Stromal cell of bone marrow (primary cell): ENCODE measurements around the gene JUNB.

Experiments used
- DNase-seq: peaks from one replicate; pipeline ENCODE4 v3.0.0-alpha.2; 2012; ENCODE audit warnings: low read depth

The JUNB gene

DNA sequence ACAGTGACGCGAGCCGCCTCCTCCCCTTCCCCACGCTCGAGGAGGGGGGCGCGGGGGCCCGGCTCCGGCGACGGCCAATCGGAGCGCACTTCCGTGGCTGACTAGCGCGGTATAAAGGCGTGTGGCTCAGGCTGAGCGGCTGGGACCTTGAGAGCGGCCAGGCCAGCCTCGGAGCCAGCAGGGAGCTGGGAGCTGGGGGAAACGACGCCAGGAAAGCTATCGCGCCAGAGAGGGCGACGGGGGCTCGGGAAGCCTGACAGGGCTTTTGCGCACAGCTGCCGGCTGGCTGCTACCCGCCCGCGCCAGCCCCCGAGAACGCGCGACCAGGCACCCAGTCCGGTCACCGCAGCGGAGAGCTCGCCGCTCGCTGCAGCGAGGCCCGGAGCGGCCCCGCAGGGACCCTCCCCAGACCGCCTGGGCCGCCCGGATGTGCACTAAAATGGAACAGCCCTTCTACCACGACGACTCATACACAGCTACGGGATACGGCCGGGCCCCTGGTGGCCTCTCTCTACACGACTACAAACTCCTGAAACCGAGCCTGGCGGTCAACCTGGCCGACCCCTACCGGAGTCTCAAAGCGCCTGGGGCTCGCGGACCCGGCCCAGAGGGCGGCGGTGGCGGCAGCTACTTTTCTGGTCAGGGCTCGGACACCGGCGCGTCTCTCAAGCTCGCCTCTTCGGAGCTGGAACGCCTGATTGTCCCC, at the start of gene JUNB:
Gene JUNB, plus strand, starts transcription at position 142 of the 706 bp plus-strand sequence. Its CDS starts 286 bp downstream, at position 428.
- DNase-seq: peak; percentile 95

DNA sequence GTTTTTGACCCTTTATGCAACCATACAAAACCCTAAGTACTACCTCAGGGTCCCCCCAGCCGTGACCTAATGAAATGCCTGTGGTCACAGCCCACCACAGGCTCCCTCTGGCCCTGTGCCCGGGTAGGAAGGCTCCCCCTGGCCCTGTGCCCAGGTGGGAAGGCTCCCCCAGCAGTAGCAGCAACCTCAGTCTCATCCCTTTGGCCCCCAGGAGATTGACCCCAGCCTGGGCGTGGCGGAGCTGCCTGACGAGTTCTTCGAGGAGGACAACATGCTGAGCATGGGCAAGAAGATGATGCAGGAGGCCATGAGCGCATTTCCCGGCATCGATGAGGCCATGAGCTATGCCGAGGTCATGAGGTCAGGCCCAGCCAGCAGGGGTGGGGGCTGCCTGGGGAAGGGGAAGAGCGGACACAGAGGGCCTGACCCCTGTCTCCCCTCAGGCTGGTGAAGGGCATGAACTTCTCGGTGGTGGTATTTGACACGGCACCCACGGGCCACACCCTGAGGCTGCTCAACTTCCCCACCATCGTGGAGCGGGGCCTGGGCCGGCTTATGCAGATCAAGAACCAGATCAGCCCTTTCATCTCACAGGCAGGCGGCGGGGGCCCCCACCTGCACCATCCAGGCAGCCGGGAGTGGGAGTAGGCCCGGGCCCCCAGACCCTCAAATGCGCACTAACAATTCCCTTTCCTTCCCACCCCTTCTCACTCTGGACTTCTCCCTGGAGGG, 46.0 kb upstream of the JUNB start:
- no peak for DNase-seq

DNA sequence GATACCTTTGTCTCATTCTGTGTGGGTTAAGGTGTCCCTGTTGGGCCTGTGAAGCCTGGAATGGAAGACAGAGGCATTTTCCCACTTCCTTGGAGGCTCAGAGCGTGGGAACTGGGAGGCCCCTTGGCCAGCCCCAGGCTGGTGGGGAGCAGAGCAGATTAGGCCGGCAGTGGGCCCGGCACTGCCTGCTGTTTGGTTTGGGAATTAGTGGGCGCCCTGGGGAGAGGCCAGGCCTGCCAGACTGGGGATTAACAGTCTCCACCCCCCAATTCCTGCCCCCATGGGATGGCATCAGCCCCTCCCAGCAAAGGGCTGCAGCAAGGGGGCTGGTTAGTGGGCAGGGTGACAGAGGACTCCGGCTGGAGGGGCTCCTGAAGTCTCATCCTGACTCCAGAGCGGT, 42.8 kb upstream of the JUNB start:
- DNase-seq: no peak

DNA sequence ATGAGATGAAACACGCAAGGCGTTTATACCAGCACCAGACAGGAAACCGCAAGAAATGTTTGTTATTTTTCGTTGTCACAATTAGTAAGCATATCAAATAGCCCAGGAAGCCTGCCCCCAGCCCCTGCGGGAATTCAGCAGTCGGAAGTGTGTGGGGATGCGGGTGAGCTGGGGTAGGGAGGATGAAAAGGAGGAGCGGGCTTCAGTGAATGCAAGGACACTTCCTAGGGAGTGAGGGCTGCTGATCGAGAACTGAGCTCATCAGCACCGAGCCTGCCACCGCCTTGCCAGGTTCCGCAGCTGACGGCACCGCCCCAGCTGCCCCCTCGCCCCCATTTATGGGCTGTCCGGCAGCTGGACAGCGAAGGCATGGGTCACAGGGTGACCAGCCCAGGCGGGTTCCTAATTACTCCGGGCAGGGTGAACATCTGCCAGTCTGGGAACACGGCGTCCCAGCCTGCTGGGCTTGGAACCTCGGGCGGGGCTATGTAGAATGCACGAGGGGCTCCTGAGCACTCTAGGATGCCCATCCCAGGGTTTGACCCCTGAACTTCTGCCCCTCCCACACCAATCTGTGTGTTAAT, 41.3 kb upstream of the JUNB start:
- no peak for DNase-seq

DNA sequence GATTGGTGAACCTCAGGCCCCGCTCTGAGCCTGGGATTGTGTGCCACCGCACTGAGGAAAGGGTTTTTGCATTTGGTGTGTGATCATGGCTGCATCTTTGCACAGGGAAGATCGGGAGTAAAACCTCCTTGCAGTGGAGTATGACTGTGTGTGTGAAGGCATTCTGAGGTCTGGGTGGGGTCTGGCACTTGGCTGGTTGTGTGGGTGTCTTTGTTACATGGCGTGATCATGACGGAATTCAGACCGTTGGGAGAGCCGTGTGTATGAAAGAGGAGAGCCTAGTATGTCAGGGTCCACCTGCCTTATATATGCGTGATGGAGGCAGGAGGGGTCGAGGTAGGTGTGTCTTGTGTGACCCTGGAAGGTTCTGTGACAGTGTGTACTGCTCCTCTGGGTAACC, 40.4 kb upstream of the JUNB start:
- DNase-seq: no peak

DNA sequence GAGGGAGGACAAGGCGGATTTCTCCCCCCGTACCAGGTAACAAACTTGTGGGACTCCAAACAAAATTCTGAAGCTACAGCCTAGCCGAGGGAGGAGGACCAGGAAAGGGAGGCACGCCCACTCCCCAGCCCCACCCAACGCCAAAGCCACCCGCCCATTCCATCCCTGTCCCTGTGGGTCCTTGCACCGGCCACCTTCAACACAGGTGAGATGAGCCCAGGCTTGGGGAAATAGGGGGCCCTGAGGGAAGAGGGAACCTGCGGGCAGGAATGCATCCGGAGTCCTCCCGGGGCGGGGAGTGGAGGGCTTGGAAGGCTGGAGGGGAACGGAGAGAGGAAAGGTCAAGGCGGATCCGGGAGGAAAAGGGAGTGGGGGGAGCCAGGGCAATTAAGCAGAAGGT, 39.7 kb upstream of the JUNB start, which contains the start of gene BEST2:
Gene BEST2, plus strand, starts transcription at position 157 of the 400 bp plus-strand sequence. CDS start 802 bp downstream, outside the sequence.
- no peak for DNase-seq

DNA sequence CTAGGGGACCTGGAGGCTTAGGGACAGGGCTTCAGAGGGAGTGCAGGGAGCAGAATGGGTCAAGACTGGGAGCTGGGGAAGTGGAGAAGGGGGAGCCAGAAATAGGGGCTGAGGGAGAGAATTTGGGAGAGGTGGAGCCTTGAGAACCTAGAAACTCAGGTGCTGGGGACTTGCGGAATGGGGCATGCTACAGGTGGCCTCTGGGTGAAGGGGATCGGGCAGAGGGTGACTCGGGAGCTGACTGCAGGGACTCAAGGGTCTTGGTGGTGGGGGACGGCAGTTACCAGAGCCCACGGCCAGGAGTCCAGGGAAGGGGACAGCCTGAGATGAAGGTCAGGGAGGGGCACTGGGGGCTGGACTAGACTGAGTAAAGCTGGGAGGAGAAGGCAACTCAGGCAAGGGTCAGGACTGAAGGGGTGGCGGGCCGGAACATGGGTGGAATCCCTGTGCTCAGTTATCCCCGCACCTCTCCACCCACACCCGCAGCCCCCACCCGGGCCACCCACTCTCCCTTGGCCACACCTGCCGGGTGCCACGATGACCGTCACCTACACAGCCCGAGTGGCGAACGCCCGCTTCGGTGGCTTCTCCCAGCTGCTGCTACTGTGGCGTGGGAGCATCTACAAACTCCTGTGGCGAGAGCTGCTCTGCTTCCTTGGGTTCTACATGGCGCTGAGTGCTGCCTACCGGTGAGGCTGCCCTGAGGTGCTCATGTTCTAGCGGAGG, 39.1 kb upstream of the JUNB start:
- DNase-seq: no peak

DNA sequence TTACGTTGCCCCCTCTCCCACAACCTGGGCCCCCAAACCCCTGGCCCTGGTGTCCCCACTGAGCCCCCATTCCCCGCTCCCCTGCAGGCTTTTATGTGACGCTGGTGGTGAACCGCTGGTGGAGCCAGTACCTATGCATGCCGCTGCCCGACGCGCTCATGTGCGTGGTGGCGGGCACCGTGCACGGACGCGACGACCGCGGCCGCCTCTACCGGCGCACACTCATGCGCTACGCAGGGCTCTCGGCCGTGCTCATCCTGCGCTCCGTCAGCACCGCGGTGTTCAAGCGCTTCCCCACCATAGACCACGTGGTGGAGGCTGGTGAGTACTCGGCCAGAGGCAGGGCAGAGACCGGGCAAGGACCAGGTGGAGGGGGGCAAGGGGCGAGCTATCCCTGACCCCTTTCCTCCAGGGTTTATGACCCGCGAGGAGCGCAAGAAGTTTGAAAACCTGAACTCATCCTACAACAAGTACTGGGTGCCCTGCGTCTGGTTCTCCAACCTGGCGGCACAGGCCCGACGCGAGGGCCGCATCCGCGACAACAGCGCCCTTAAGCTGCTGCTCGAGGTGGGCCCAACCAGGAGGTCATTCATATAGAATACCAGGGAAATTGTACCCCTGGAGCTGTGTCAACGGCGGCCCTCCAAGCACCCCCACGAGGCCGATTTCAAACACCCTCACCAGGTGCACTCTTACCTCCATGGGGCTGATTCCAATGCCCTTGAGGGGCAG, 36.7 kb upstream of the JUNB start:
- no peak for DNase-seq

DNA sequence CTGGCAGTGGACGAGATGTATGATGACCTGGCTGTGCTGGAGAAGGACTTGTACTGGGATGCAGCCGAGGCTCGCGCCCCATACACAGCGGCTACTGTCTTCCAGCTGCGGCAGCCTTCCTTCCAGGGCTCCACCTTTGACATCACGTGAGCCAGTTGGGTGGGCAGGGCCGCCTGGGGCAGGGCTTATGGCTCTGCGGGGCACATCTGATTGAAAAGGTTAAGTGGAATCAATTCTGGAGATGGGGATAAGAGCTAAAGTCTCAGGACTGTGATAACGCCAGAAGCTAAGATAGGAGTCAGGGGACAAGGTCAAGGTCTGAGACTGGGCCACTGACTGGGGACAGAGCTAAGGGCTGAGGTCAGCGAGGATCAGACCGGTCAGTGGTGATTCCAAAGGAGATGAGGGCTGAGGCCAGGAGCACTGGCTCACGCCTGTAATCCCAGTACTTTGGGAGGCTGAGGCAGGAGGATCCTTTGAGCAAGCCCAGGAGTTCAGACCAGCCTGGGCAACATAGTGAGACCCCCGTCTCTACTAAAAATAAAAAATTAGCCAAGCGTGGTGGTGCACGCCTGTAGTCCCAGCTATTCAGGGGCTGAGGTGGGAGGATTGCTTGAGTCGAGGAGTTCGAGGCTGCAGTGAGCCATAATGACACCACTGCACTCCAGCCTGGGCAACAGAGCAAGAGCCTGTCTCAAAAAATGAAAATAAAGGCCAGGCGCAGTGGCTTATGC, 35.0 kb upstream of the JUNB start:
- DNase-seq: no peak

DNA sequence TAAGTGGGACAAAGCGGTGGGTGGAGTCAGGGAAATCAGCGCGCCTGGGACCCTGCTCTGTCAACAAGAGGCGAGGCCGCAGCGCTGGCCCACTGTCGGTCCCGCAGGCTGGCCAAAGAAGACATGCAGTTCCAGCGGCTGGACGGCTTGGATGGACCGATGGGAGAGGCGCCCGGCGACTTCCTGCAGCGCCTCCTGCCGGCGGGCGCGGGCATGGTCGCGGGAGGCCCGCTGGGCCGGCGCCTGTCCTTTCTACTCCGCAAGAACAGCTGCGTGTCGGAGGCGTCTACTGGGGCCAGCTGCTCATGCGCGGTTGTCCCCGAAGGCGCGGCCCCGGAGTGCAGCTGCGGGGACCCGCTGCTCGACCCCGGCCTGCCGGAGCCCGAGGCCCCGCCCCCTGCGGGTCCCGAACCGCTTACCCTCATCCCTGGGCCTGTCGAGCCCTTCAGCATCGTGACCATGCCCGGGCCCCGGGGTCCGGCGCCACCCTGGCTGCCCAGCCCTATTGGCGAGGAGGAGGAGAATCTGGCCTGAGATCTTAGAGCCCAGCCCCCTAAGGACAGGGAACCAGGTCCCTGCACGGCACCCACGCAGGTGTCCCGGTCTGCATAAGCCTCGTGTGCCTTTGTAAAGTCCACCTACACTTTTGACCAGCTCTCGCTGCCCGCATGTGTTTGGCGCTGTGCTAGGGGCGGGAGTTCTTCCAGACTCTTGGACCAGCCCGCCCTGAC, 33.6 kb upstream of the JUNB start:
- DNase-seq: peak; percentile 37

DNA sequence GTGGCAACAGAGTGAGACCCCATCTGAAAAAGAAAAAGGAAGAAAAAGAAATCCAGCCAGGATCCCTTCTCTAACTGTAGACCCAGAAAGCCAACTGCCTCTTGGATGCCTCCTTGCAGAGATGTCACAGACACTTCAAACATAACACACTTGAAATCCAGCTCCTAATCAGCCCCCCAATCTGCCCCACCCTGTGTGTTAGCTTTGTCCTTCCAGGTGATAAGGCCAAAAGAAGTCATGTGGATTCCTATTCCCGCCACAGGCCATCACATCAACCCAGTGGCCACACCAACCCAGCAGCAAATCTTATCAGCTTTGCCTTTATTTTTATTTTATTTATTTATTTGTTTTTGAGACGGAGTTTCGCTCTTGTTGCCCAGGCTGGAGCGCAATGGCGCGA, 31.6 kb upstream of the JUNB start:
- no peak for DNase-seq

DNA sequence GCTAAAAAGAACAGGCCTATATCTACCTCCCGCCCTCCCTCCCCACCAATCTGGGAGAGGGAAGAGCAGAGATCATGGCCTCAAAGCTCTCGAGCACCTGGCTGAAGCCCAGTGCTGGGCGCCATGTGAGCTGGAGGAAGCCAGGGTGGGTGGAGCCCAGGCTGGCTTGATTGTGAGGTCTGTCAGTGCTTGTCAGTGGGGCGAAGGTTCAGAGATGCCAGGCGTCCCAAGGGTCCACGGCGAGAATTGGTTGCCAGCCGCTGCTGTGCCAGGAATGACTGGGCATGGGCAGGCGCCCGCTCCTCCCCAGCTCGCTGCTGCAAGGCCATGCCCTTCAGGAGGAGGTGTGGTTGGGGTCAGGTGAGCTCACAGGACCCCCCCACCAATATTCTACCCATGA, 28.2 kb upstream of the JUNB start:
- no peak for DNase-seq

DNA sequence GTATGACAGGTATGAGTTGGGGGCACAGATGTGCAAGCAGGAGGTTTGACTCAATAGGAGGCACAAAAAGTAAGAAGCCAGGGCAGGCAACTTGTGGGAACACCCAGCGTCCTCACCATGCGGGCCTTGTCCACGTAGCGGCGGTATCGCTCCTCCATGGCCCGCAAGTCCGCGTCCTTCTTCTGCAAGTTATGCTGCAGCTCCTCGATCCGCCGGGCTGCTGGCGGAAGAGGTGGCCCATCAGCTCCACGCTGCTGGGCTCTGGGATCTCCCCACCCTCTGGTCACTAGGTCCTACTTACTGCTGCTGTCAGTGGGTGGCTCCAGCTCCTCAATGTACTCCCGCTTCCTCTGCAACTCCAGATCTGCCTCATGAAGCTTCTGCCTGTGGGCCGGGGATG, 26.6 kb upstream of the JUNB start:
- no peak for DNase-seq

DNA sequence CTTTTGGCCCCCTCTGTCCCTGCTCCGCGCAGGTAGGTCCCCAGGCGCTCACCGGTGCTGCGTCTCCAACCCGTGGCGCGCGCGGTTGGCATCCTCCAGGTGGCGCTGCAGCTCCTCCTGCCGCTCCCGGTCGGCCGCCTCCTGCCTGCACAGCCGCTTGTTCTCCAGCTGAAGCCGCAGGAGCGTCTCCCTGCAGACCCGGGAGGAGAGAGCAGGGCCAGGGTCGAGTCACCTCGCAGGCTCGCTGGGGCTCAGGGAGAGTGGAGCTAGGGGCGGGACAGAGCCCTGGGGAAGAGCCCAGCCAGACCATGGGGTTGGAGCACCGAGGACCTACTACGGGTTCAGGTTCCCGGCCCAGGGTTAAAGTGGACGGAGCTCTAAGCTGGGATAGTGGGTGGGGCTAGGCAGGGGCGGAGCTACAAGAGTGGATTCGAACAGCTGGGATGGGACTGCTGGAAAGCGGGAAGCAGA, 25.2 kb upstream of the JUNB start:
- DNase-seq: peak; percentile 59

DNA sequence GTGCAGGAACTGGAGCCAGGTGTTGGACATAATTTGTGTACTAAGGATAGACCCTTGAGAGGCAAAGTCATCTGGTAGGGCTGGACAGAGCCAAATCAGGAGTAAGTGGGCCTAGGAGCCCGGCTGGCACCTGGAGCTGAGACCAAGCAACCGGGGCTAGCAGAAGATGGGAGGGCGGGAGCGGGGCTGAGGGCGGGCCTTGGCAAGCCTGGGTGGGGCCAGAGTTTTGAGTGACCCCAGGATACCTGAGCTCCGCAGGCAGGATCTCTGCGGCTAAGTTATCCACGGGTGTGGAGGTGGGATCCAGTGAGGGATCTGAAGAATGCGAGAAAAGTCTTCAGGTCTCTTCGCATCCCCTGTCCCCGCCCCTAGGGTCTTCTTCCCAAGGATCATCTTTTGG, 24.1 kb upstream of the JUNB start:
- DNase-seq: no peak

DNA sequence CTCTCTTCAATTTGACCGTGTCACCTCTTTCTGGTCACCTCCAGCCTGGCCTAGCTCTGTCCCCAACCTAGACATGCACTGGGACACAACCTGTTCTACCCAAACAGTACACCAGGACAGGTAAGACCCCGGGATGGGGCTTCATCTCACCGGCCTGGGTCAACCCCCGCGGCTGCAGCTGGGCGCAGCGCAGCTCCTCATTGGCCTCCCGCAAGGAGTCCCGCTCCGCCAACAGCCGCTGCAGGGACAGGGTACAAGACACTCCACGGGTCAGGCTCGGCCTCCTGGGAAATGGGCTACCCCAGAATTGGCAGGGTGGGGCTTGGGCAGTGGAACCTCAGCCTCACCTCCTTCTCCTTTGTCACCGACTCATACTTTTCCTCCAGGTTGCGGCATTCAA, 23.6 kb upstream of the JUNB start:
- no peak for DNase-seq

DNA sequence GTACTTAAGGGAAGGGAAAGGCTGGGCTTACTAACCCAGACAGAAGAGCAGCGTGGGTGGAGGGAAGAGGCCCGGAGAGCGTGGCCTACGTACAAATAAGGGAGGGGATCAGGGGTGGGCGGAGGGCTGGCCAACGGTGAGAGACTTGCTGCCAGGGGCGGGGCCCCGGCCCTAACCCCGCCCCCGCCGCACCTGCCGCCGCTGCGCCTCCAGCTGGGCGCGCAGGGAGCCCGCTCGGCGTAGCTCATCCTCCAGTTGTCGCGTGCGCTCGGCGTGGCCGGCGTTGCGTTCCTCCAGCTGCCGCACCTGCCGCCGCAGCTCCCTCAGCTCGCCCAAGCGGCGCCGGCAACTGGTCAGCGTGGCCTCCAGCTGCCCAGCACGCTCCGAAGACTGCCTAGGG, 21.6 kb upstream of the JUNB start:
- no peak for DNase-seq

DNA sequence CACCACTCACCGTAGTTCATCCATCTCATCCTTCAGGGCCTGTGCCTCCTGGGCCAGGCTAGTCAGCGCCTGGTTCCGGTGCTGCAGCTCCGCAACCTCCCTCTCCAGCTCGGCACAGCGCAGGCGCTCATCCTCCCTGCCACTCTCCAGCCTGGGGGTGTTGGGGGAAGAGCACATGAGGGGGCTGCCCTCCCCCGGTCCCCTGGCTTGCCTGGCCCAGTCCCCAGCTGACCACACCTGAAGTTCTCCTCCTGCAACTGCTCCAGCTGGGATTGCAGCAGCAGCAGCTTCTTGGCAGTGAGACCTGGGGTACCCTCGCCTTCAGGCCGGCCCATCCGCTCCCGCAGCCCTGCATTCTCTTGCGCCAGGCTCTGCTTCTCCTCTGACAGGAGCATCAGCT, 20.4 kb upstream of the JUNB start:
- no peak for DNase-seq

DNA sequence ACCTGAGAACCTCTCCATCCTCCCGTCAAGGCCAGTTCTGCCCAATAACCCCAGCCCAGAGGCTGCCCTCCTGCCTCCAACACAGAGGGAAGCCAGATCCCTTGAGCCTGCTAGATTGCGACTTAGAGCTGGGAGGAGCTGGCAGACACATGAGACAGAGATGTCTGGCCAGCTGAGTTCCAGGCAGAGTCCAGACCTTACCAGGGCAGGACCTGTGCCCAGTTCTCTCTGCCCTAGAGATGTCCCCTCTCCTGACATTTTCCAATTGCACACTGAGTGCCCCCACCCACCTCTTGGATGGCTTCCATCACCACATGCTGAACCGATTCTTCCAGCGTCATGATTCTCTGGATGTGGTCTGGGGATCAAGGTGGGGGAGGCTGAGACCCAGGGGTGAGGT, 19.0 kb upstream of the JUNB start:
- no peak for DNase-seq

DNA sequence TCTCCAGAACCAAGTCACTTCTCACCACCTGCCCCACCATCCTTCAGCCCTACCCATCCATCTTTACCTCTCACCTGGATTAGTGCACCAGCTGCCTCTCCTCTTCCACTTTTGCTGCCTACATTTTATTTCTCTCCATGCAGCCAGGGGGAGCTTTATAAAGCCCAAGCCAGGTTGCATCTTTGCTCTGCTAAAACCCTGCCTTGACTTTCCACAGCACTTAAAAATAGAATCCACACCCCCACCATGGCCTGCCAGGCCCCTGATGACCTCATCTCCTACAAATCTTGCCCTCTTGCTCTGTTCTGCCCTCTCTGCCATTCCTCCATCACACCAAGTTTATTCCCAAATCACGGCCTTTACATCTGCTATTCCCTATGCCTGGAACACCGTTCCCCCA, 17.7 kb upstream of the JUNB start:
- DNase-seq: no peak
